Naive thymus-derived CD4-positive, alpha-beta T cell (primary cell): ENCODE data around the gene STYXL2. TPM values are rescaled to one million over a fixed set of nuclear protein-coding genes. Genes with fewer than 3 reads are reported as not detected.

Experiments
- ATAC-seq: fragments of 150-1000 bp; cut with Tn5 transposase; 2 replicates; pipeline ENCODE4 v1.10.0; 2021; ENCODE audit warnings: mild to moderate bottlenecking, moderate library complexity
- CTCF ChIA-PET: fragments of 350-600 bp; sonication (Branson Sonifier 250); formaldehyde crosslinking; loops from one replicate; lab custom pipeline; 2021; ENCODE audit warnings: antibody characterized with exemption; lab: Charles Lee
- POLR2A ChIA-PET: fragments of 350-600 bp; sonication (Branson Sonifier 250); formaldehyde crosslinking; loops from one replicate; lab custom pipeline; 2021; ENCODE audit warnings: antibody characterized with exemption, inconsistent platforms; lab: Charles Lee
- DNase-seq, 9 donors: peaks; one replicate each; pipeline versions ENCODE4 v3.0.0 to v3.0.0-alpha.2; 2020 to 2022; ENCODE audit warnings: mixed read lengths in 1 of 9
- H3K27ac ChIP-seq: one replicate; pipeline ENCODE4 v1.7.0; 2013; ENCODE audit warnings: mild to moderate bottlenecking, low read depth, low read length, moderate library complexity
- H3K27me3 ChIP-seq, 2 donors: one replicate each; pipeline ENCODE4 v1.7.0; 2013; ENCODE audit warnings: low read length in 2 of 2, mild to moderate bottlenecking in 2 of 2, moderate library complexity in 2 of 2; ENCODE audit not compliant: control insufficient read depth in 2 of 2, insufficient read depth in 2 of 2
- H3K36me3 ChIP-seq, 3 experiments: 1 replicate in 2 of 3; 2 replicates in 1 of 3; pipeline ENCODE4 v1.7.0; 2013; ENCODE audit warnings: low read length in 3 of 3, mild to moderate bottlenecking in 3 of 3, moderate library complexity in 1 of 3; ENCODE audit not compliant: insufficient read depth in 3 of 3, control insufficient read depth in 2 of 3
- H3K4me1 ChIP-seq, 2 donors: one replicate each; pipeline ENCODE4 v1.7.0; 2013; ENCODE audit warnings: low read length in 2 of 2, mild to moderate bottlenecking in 2 of 2, moderate library complexity in 1 of 2; ENCODE audit not compliant: control insufficient read depth in 2 of 2, insufficient read depth in 2 of 2
- H3K4me3 ChIP-seq: 2 replicates; pipeline ENCODE4 v1.7.0; 2013; ENCODE audit warnings: mild to moderate bottlenecking, low read length
- H3K9me3 ChIP-seq, 3 experiments: 1 replicate in 2 of 3; 2 replicates in 1 of 3; pipeline ENCODE4 v1.7.0; 2013; ENCODE audit warnings: low read length in 3 of 3; ENCODE audit not compliant: control insufficient read depth in 2 of 3
- H3K27ac Mint-ChIP-seq, 9 donors: one replicate each; pipeline ENCODE4 v1.8.0; 2020 to 2022; ENCODE audit warnings: mixed read lengths in 9 of 9, mild to moderate bottlenecking in 8 of 9, moderate library complexity in 5 of 9, inconsistent platforms in 2 of 9
- H3K27me3 Mint-ChIP-seq, 5 donors: one replicate each; pipeline ENCODE4 v1.8.0; 2021 to 2022; ENCODE audit warnings: mixed read lengths in 5 of 5, mild to moderate bottlenecking in 1 of 5
- H3K36me3 Mint-ChIP-seq, 5 donors: one replicate each; pipeline ENCODE4 v1.8.0; 2020 to 2022; ENCODE audit warnings: mixed read lengths in 5 of 5, mild to moderate bottlenecking in 3 of 5, inconsistent platforms in 1 of 5
- H3K4me1 Mint-ChIP-seq, 7 donors: one replicate each; pipeline ENCODE4 v1.8.0; 2020 to 2022; ENCODE audit warnings: mixed read lengths in 7 of 7, mild to moderate bottlenecking in 3 of 7, inconsistent platforms in 1 of 7
- H3K4me3 Mint-ChIP-seq, 10 donors: one replicate each; pipeline ENCODE4 v1.8.0; 2020 to 2022; ENCODE audit warnings: mild to moderate bottlenecking in 10 of 10, mixed read lengths in 10 of 10, moderate library complexity in 6 of 10, inconsistent platforms in 2 of 10
- H3K9me3 Mint-ChIP-seq, 11 donors: one replicate each; pipeline ENCODE4 v1.8.0; 2020 to 2022; ENCODE audit warnings: mixed read lengths in 11 of 11, mild to moderate bottlenecking in 4 of 11, inconsistent platforms in 1 of 11, moderate library complexity in 1 of 11
- intact Hi-C, 2 donors: fragments of 100-400 bp; cut with micrococcal nuclease; formaldehyde crosslinking; loops; one replicate each; pipeline ENCODE4 v1.15.1; 2023
- polyA plus RNA-seq, 2 donors: library from polyadenylated mRNA; unstranded; fragments of 300-500 nt; fragmentation: Illumina TruSeq; gene quantifications; one replicate each; pipeline ENCODE4 v1.2.3, GENCODE V29; 2021
- total RNA-seq, 6 experiments: library from RNA in 5 of 6; stranded (reverse) in 5 of 6; gene quantifications; 1 replicate in 5 of 6; 2 replicates in 1 of 6; pipeline ENCODE4 v1.2.3 and lab custom pipeline; 2021 to 2026

STYXL2 gene
- total and polyA plus RNA-seq, 7 experiments from 2014 or later = not detected

- no peaks in the 10 kb centered on the region for H3K9me3 ChIP-seq
- H3K27ac ChIP-seq = no peak overlapping the region
- peaks cover 0 to 8% of the 10 kb centered on the region in 2 donors for H3K4me1 ChIP-seq
- CTCF ChIA-PET = interaction anchor here (0.5 to 6.7 kb wide), 8 partner anchors 10 to 324 kb away, joined by 3 to 67 read pairs (median 8); partner anchors contain the start of gene GPA33
- Mint-ChIP-seq H3K27ac (peak overlapping the region in 3 of 9 donors; percentile 25 to 37 (median 27)), H3K36me3 (no peaks in the 10 kb centered on the region), H3K4me1 (peaks cover 6 to 12% (median 10%) of the 10 kb centered on the region in 7 donors), H3K9me3 (no peaks in the 10 kb centered on the region), H3K27me3 (peaks cover 0 to 6% (median 0%) of the 10 kb centered on the region in 5 donors), H3K4me3 (peak overlapping the region in 3 of 10 donors; percentile 3 to 11 (median 4))
- DNase-seq (no peak), ATAC-seq (no peak)
- no peaks in the 10 kb centered on the region for H3K27me3 ChIP-seq
- intact Hi-C loops = loop anchor here (2.0 to 10.0 kb wide), 10 partner anchors 15 to 1195 kb away; partner anchors contain the start of gene ILDR2 (in 1 of the 2)
- H3K36me3 ChIP-seq = no peaks in the 10 kb centered on the region
- POLR2A ChIA-PET = interaction anchor here (1.0 kb wide), 1 partner anchor 29 kb away, joined by 3 read pairs; the partner anchor contains the start of gene GPA33
- H3K4me3 ChIP-seq = no peak overlapping the region
Observed at GRCh38 chr1:167119696-167120095, 25.8 kb downstream of the STYXL2 start.

GRCh38 chr1:167120899-167121298, 27.0 kb downstream of the STYXL2 start:
- CTCF ChIA-PET = interaction anchor here (0.6 to 6.7 kb wide), 17 partner anchors 11 to 412 kb away, joined by 3 to 67 read pairs (median 5); partner anchors contain the start of gene GPA33
- Mint-ChIP-seq H3K4me3 (peak overlapping the region; percentile 81 to 93 (median 88)), H3K27me3 (peaks cover 0 to 5% (median 3%) of the 10 kb centered on the region in 5 donors), H3K9me3 (no peaks in the 10 kb centered on the region), H3K36me3 (no peaks in the 10 kb centered on the region), H3K27ac (peak overlapping the region in 7 of 9 donors; percentile 19 to 81 (median 73)), H3K4me1 (peaks cover 4 to 10% (median 7%) of the 10 kb centered on the region in 7 donors)
- POLR2A ChIA-PET = interaction anchor here (0.7 to 2.7 kb wide), 5 partner anchors 30 to 244 kb away, joined by 3 to 9 read pairs (median 3); partner anchors contain the start of gene GPA33
- no peaks in the 10 kb centered on the region for H3K27me3 ChIP-seq
- intact Hi-C loops = loop anchor here (1.0 to 10.0 kb wide), 14 partner anchors 16 to 1196 kb away; partner anchors contain the start of genes GPA33 (in 1 of the 2), ILDR2 (in 1 of the 2) and POU2F1 (in 1 of the 2)
- H3K9me3 ChIP-seq = no peaks in the 10 kb centered on the region
- peaks cover 0 to 8% of the 10 kb centered on the region in 2 donors for H3K4me1 ChIP-seq
- H3K27ac ChIP-seq = no peak overlapping the region
- peak overlapping the region; percentile 79 for H3K4me3 ChIP-seq
- no peaks in the 10 kb centered on the region for H3K36me3 ChIP-seq
- peak in 7 of 9 donors; percentile 16 to 62 (median 51) for DNase-seq
- peak; percentile 50 for ATAC-seq

GRCh38 chr1:167121375-167122120, 27.7 kb downstream of the STYXL2 start:
- peak overlapping the region in 8 of 9 donors; percentile 17 to 82 (median 74) for H3K27ac Mint-ChIP-seq

GRCh38 chr1:167122121-167122480, 28.2 kb downstream of the STYXL2 start:
- ChIA-PET CTCF (interaction anchor here (0.8 to 6.7 kb wide), 6 partner anchors 12 to 212 kb away, joined by 3 to 67 read pairs (median 6); partner anchors contain the start of gene GPA33), POLR2A (interaction anchor here (1.0 to 2.7 kb wide), 2 partner anchors 29 to 32 kb away, joined by 3 to 9 read pairs; partner anchors contain the start of gene GPA33)
- Histone ChIP-seq H3K27me3 (no peaks in the 10 kb centered on the region), H3K36me3 (no peaks in the 10 kb centered on the region), H3K4me1 (peaks cover 0 to 8% of the 10 kb centered on the region in 2 donors), H3K4me3 (no peak overlapping the region), H3K9me3 (no peaks in the 10 kb centered on the region), H3K27ac (no peak overlapping the region)
- Mint-ChIP-seq H3K4me3 (peak overlapping the region in 8 of 10 donors; percentile 68 to 93 (median 88)), H3K27ac (peak overlapping the region in 6 of 9 donors; percentile 17 to 82 (median 49)), H3K9me3 (no peaks in the 10 kb centered on the region), H3K27me3 (peaks cover 0 to 14% (median 7%) of the 10 kb centered on the region in 5 donors), H3K36me3 (no peaks in the 10 kb centered on the region), H3K4me1 (peaks cover 4 to 10% (median 7%) of the 10 kb centered on the region in 7 donors)
- ATAC-seq (no peak), DNase-seq (no peak)
- intact Hi-C loops = loop anchor here (5.0 to 10.0 kb wide), 6 partner anchors 35 to 1197 kb away; no protein-coding TSS in a partner anchor

More at GRCh38 chr1:167121375-167122120, 27.7 kb downstream of the STYXL2 start:
- peak overlapping the region; percentile 81 to 93 (median 88) for H3K4me3 Mint-ChIP-seq
- no peaks in the 10 kb centered on the region for H3K36me3 Mint-ChIP-seq
- Histone ChIP-seq H3K27me3 (no peaks in the 10 kb centered on the region), H3K9me3 (no peaks in the 10 kb centered on the region), H3K4me3 (peak overlapping the region; percentile 79), H3K4me1 (peaks cover 0 to 8% of the 10 kb centered on the region in 2 donors), H3K27ac (no peak overlapping the region), H3K36me3 (no peaks in the 10 kb centered on the region)
- H3K9me3 Mint-ChIP-seq = no peaks in the 10 kb centered on the region
- POLR2A ChIA-PET = interaction anchor here (0.7 to 2.7 kb wide), 6 partner anchors 29 to 244 kb away, joined by 3 to 9 read pairs (median 3); partner anchors contain the start of gene GPA33
- ATAC-seq = peak; percentile 75
- H3K4me1 Mint-ChIP-seq = peaks cover 4 to 10% (median 7%) of the 10 kb centered on the region in 7 donors
- peaks cover 0 to 12% (median 5%) of the 10 kb centered on the region in 5 donors for H3K27me3 Mint-ChIP-seq
- peak in 8 of 9 donors; percentile 11 to 59 (median 43) for DNase-seq
- intact Hi-C loops = loop anchor here (1.0 to 10.0 kb wide), 14 partner anchors 17 to 1197 kb away; partner anchors contain the start of genes GPA33 (in 1 of the 2), ILDR2 (in 1 of the 2) and POU2F1 (in 1 of the 2)
- CTCF ChIA-PET = interaction anchor here (0.6 to 6.7 kb wide), 18 partner anchors 12 to 412 kb away, joined by 3 to 67 read pairs (median 5); partner anchors contain the start of gene GPA33

GRCh38 chr1:167122568-167122967, 28.7 kb downstream of the STYXL2 start:
- peak overlapping the region in 5 of 10 donors; percentile 21 to 88 (median 68) for H3K4me3 Mint-ChIP-seq
- intact Hi-C loops = loop anchor here (5.0 to 10.0 kb wide), 6 partner anchors 35 to 1198 kb away; no protein-coding TSS in a partner anchor

More at GRCh38 chr1:167122568-167122967, 28.7 kb downstream of the STYXL2 start:
- Histone ChIP-seq H3K27ac (no peak overlapping the region), H3K4me1 (peaks cover 0 to 8% of the 10 kb centered on the region in 2 donors), H3K4me3 (no peak overlapping the region), H3K36me3 (no peaks in the 10 kb centered on the region), H3K9me3 (no peaks in the 10 kb centered on the region), H3K27me3 (no peaks in the 10 kb centered on the region)
- Mint-ChIP-seq H3K4me1 (peaks cover 4 to 10% (median 7%) of the 10 kb centered on the region in 7 donors), H3K27ac (peak overlapping the region in 5 of 9 donors; percentile 17 to 71 (median 42)), H3K9me3 (no peaks in the 10 kb centered on the region), H3K36me3 (no peaks in the 10 kb centered on the region), H3K27me3 (peaks cover 3 to 14% (median 10%) of the 10 kb centered on the region in 5 donors)
- CTCF ChIA-PET = interaction anchor here (0.8 to 6.7 kb wide), 6 partner anchors 12 to 214 kb away, joined by 3 to 67 read pairs (median 6); partner anchors contain the start of gene GPA33
- ATAC-seq (no peak), DNase-seq (no peak)
- POLR2A ChIA-PET = interaction anchor here (1.0 to 2.7 kb wide), 3 partner anchors 30 to 64 kb away, joined by 3 to 9 read pairs (median 3); partner anchors contain the start of gene GPA33
